AG04450 (cell line): ENCODE data around the gene HOXC9. TPM values are rescaled to one million over a fixed set of nuclear protein-coding genes. Genes with fewer than 3 reads are reported as not detected.

Source experiments
- CTCF ChIA-PET: fragments of 300-600, 350-600 bp; formaldehyde crosslinking; extraction: SDS; loops from one replicate; lab custom pipeline; 2022; ENCODE audit warnings: antibody characterized with exemption, inconsistent platforms; lab: Charles Lee
- POLR2A ChIA-PET: fragments of 350-600 bp; formaldehyde crosslinking; extraction: SDS; loops from one replicate; lab custom pipeline; 2021; ENCODE audit warnings: antibody characterized with exemption, inconsistent platforms; lab: Yijun Ruan, JAX
- DNase-seq: peaks from one replicate; pipeline ENCODE4 v3.0.0-alpha.2; 2011; ENCODE audit warnings: low read depth, low spot score
- H3K27ac ChIP-seq: one replicate; pipeline ENCODE4 v1.5.1; 2012; ENCODE audit warnings: low read depth, low read length, control low read depth
- H3K27me3 ChIP-seq: one replicate; pipeline ENCODE4 v1.6.0; 2012; ENCODE audit warnings: low read length; ENCODE audit not compliant: control insufficient read depth, insufficient read depth
- H3K4me3 ChIP-seq: 2 replicates; pipeline ENCODE4 v1.5.1; 2011; ENCODE audit warnings: mild to moderate bottlenecking, low read depth, low read length, control low read depth
- H3K9me3 ChIP-seq: 2 replicates; pipeline ENCODE4 v1.5.1; 2012; ENCODE audit warnings: low read length; ENCODE audit not compliant: control insufficient read depth, insufficient read depth
- polyA plus RNA-seq: library from polyadenylated mRNA; depleted of rRNA; stranded (reverse); fragments of >200 nt; gene quantifications from 2 replicates; pipeline ENCODE4 v1.2.3, GENCODE V29; 2011
- TF ChIP-seq, protein P1 (sequence below): IDR thresholded peaks from 2 replicates; pipeline ENCODE4 v1.5.1; 2011; ENCODE audit warnings: low read depth, low read length, control low read depth, inconsistent platforms

Gene HOXC9
- polyA plus RNA-seq, 1 experiment, result not detected

DNA sequence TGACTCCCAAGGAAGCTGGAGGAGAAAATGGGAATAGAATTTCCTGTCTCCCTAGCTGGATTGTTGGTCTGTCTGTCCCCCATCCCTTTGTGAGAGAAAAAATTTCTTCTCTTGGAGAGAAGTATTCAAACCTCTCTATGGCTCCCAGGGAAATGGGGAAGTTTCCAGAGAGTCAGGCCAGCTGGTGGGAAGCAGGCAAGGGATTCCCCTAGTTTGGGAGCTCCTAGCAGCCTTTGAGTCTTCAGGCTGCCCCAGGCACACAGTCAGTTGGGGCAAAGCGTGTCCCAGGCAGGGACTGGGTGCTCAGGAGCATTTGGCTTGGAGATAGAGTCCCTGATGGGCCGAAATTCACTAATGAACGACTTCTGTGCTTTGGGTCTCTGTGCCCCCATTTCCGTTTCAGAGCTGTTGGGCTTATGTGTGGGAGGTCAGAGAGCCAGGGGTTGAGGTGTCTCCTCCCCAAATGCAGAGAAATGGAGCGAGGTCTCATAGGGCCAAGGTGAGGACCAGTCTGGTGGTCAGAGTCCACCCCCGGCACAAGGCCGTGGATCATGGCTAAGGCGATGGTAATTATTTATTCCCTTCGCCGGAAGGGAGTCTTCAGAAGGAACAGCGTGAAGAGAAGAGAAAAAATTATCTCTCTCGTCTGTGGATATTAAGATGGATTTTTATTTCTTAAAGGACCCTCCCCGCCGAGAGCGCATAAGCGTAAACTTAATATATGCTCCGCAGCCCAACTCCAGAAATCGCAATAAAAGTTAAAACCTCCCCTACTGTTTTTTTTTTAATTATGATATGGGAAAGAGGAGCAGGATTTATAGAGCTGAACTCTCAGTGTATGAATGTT is 6.6 kb upstream of the HOXC9 start:
- no peak overlapping the region for H3K27ac ChIP-seq
- DNase-seq, result no peak
- H3K9me3 ChIP-seq, result peaks cover 8% of the 10 kb centered on the region; the same call in 1 of the 2 replicates
- CTCF ChIA-PET, result interaction anchor here (1.0 to 1.2 kb wide), 2 partner anchors 198 to 221 kb away, joined by 3 read pairs; no protein-coding TSS in a partner anchor
- POLR2A ChIA-PET, result no interaction called here
- H3K4me3 ChIP-seq, result no peak overlapping the region
- TF ChIP-seq, protein P1, sequence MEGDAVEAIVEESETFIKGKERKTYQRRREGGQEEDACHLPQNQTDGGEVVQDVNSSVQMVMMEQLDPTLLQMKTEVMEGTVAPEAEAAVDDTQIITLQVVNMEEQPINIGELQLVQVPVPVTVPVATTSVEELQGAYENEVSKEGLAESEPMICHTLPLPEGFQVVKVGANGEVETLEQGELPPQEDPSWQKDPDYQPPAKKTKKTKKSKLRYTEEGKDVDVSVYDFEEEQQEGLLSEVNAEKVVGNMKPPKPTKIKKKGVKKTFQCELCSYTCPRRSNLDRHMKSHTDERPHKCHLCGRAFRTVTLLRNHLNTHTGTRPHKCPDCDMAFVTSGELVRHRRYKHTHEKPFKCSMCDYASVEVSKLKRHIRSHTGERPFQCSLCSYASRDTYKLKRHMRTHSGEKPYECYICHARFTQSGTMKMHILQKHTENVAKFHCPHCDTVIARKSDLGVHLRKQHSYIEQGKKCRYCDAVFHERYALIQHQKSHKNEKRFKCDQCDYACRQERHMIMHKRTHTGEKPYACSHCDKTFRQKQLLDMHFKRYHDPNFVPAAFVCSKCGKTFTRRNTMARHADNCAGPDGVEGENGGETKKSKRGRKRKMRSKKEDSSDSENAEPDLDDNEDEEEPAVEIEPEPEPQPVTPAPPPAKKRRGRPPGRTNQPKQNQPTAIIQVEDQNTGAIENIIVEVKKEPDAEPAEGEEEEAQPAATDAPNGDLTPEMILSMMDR, result no peak
- H3K27me3 ChIP-seq, result peaks cover 97% of the 10 kb centered on the region

DNA sequence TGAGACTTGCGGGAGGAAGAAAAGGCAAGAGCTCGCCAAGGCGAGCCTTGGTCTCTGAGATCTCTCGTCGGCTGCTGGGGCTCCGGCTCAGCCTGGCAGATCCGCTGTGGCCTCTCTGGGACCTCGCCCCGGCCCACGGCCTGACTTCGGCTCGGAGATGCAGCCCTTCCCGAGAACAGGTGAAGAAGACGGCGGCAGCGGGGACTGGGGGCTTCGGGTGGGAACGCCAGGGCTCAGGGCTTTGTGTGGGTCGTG is 6.0 kb upstream of the HOXC9 start:
- no peak overlapping the region for H3K4me3 ChIP-seq
- CTCF ChIA-PET, result interaction anchor here (1.0 to 1.2 kb wide), 2 partner anchors 197 to 220 kb away, joined by 3 read pairs; no protein-coding TSS in a partner anchor
- H3K9me3 ChIP-seq, result peaks cover 8% of the 10 kb centered on the region; the same call in 1 of the 2 replicates
- TF ChIP-seq, protein P1, result no peak
- no peak for DNase-seq
- POLR2A ChIA-PET, result no interaction called here
- H3K27me3 ChIP-seq, result peaks cover 97% of the 10 kb centered on the region
- no peak overlapping the region for H3K27ac ChIP-seq

GRCh38 chr12:53994264-53995001 is 5.5 kb upstream of the HOXC9 start:
- Histone ChIP-seq H3K27me3 (peaks cover 97% of the 10 kb centered on the region), H3K27ac (no peak overlapping the region), H3K4me3 (no peak overlapping the region), H3K9me3 (peaks cover 8% of the 10 kb centered on the region; the same call in 1 of the 2 replicates)
- DNase-seq, result no peak
- POLR2A ChIA-PET, result no interaction called here
- TF ChIP-seq, protein P1, result no peak
- CTCF ChIA-PET, result interaction anchor here (0.7 to 1.2 kb wide), 4 partner anchors 10 to 220 kb away, joined by 3 read pairs; no protein-coding TSS in a partner anchor

DNA sequence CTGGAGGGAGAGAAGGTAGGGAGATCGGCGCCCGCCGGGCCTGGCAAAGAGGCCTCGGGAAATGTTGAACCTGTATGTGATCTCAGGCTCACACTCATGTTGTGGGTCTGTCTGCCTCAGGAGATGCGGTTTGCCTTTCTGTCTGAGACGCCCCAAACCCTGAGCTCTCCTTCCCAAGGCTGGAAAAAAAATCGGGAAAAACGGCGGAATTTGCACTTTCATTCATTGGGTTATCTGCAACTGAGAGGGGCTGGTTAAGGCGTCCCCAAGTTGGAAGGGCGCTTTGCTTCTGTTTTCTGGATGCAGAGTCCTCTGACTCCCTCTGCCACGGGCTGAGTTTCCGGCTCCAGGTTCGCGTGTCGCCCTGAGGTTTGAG is 5.0 kb upstream of the HOXC9 start:
- H3K9me3 ChIP-seq, result peaks cover 13% of the 10 kb centered on the region; the same call in 1 of the 2 replicates
- ChIA-PET CTCF (interaction anchor here (0.7 to 1.3 kb wide), 4 partner anchors 10 to 213 kb away, joined by 3 to 5 read pairs (median 3); no protein-coding TSS in a partner anchor), POLR2A (no interaction called here)
- peaks cover 100% of the 10 kb centered on the region for H3K27me3 ChIP-seq
- DNase-seq, result no peak
- H3K4me3 ChIP-seq, result no peak overlapping the region
- no peak overlapping the region for H3K27ac ChIP-seq
- TF ChIP-seq, protein P1, result no peak
